Skeletal muscle satellite cell (primary cell): ENCODE measurements around the gene ISM1.

Source experiments
- H3K27me3 ChIP-seq: 2 replicates; pipeline ENCODE4 v1.7.0; 2013; ENCODE audit warnings: low read length; ENCODE audit not compliant: control insufficient read depth, insufficient read depth
- H3K36me3 ChIP-seq: 2 replicates; pipeline ENCODE4 v1.7.0; 2013; ENCODE audit warnings: mild to moderate bottlenecking, control low read depth, low read length; ENCODE audit not compliant: insufficient read depth
- H3K4me1 ChIP-seq: 2 replicates; pipeline ENCODE4 v1.7.0; 2013; ENCODE audit warnings: low read length; ENCODE audit not compliant: control insufficient read depth, insufficient read depth
- H3K4me2 ChIP-seq: 2 replicates; pipeline ENCODE4 v1.7.0; 2013; ENCODE audit warnings: mild to moderate bottlenecking, low read length
- H3K4me3 ChIP-seq: 2 replicates; pipeline ENCODE4 v1.7.0; 2013; ENCODE audit warnings: low read length
- H3K9ac ChIP-seq: 2 replicates; pipeline ENCODE4 v1.7.0; 2013; ENCODE audit warnings: mild to moderate bottlenecking, low read depth, low read length, moderate library complexity
- H3K9me3 ChIP-seq: replicated peaks from 2 replicates; pipeline ENCODE4 v1.7.0; 2013; ENCODE audit warnings: mild to moderate bottlenecking, control low read depth, low read length

ISM1 gene

GRCh38 chr20:13205848-13206434 is 15.1 kb upstream of the ISM1 start:
- Histone ChIP-seq H3K4me3 (no peak overlapping the region), H3K36me3 (no peaks in the 10 kb centered on the region), H3K4me2 (no peak overlapping the region)

GRCh38 chr20:13207016-13207415 is 14.1 kb upstream of the ISM1 start:
- no peaks in the 10 kb centered on the region for H3K36me3 ChIP-seq
- H3K4me2 ChIP-seq: no peak overlapping the region
- H3K4me1 ChIP-seq: no peaks in the 10 kb centered on the region
- no peaks in the 10 kb centered on the region for H3K9me3 ChIP-seq
- no peak overlapping the region for H3K9ac ChIP-seq
- H3K27me3 ChIP-seq: peaks cover 9% of the 10 kb centered on the region
- H3K4me3 ChIP-seq: no peak overlapping the region

More at GRCh38 chr20:13205848-13206434, 15.1 kb upstream of the ISM1 start:
- no peaks in the 10 kb centered on the region for H3K4me1 ChIP-seq
- H3K27me3 ChIP-seq: peaks cover 9% of the 10 kb centered on the region
- no peak overlapping the region for H3K9ac ChIP-seq
- no peaks in the 10 kb centered on the region for H3K9me3 ChIP-seq

GRCh38 chr20:13211956-13212618 is 9.0 kb upstream of the ISM1 start:
- H3K36me3 ChIP-seq: no peaks in the 10 kb centered on the region
- H3K4me2 ChIP-seq: no peak overlapping the region
- no peaks in the 10 kb centered on the region for H3K9me3 ChIP-seq
- no peak overlapping the region for H3K4me3 ChIP-seq
- peaks cover 44% of the 10 kb centered on the region for H3K27me3 ChIP-seq
- H3K9ac ChIP-seq: no peak overlapping the region
- no peaks in the 10 kb centered on the region for H3K4me1 ChIP-seq

GRCh38 chr20:13212750-13213149 is 8.3 kb upstream of the ISM1 start:
- no peaks in the 10 kb centered on the region for H3K9me3 ChIP-seq
- H3K36me3 ChIP-seq: no peaks in the 10 kb centered on the region
- H3K27me3 ChIP-seq: peaks cover 50% of the 10 kb centered on the region
- no peak overlapping the region for H3K9ac ChIP-seq
- no peaks in the 10 kb centered on the region for H3K4me1 ChIP-seq
- H3K4me2 ChIP-seq: no peak overlapping the region
- H3K4me3 ChIP-seq: no peak overlapping the region

- H3K27me3 ChIP-seq: peaks cover 55% of the 10 kb centered on the region
Observed at GRCh38 chr20:13213335-13213734, 7.7 kb upstream of the ISM1 start.

GRCh38 chr20:13216533-13216932 is 4.5 kb upstream of the ISM1 start:
- no peaks in the 10 kb centered on the region for H3K9me3 ChIP-seq
- H3K4me1 ChIP-seq: peaks cover 11% of the 10 kb centered on the region
- no peak overlapping the region for H3K4me3 ChIP-seq
- H3K27me3 ChIP-seq: peaks cover 79% of the 10 kb centered on the region
- H3K9ac ChIP-seq: no peak overlapping the region
- H3K36me3 ChIP-seq: no peaks in the 10 kb centered on the region
- no peak overlapping the region for H3K4me2 ChIP-seq

More at GRCh38 chr20:13213335-13213734, 7.7 kb upstream of the ISM1 start:
- no peak overlapping the region for H3K4me2 ChIP-seq
- no peaks in the 10 kb centered on the region for H3K4me1 ChIP-seq
- H3K4me3 ChIP-seq: no peak overlapping the region
- H3K9ac ChIP-seq: no peak overlapping the region
- no peaks in the 10 kb centered on the region for H3K9me3 ChIP-seq
- no peaks in the 10 kb centered on the region for H3K36me3 ChIP-seq

- H3K4me2 ChIP-seq: peak overlapping the region; percentile 98
- peak overlapping the region; percentile 78 for H3K4me3 ChIP-seq
Observed at GRCh38 chr20:13219327-13220193, 1.5 kb upstream of the ISM1 start.

GRCh38 chr20:13220194-13220903 is 725 bp upstream of the ISM1 start:
- Histone ChIP-seq H3K9ac (no peak overlapping the region), H3K4me1 (peaks cover 18% of the 10 kb centered on the region), H3K4me2 (peak overlapping the region; percentile 98), H3K36me3 (no peaks in the 10 kb centered on the region), H3K4me3 (peak overlapping the region; percentile 78), H3K27me3 (peaks cover 68% of the 10 kb centered on the region), H3K9me3 (no peaks in the 10 kb centered on the region)

More at GRCh38 chr20:13219327-13220193, 1.5 kb upstream of the ISM1 start:
- Histone ChIP-seq H3K9me3 (no peaks in the 10 kb centered on the region), H3K36me3 (no peaks in the 10 kb centered on the region), H3K27me3 (peaks cover 74% of the 10 kb centered on the region), H3K4me1 (peaks cover 18% of the 10 kb centered on the region), H3K9ac (no peak overlapping the region)

- Histone ChIP-seq H3K4me1 (peaks cover 18% of the 10 kb centered on the region), H3K4me2 (peak overlapping the region; percentile 98), H3K9me3 (no peaks in the 10 kb centered on the region), H3K27me3 (peaks cover 59% of the 10 kb centered on the region), H3K9ac (no peak overlapping the region), H3K36me3 (no peaks in the 10 kb centered on the region), H3K4me3 (peak overlapping the region; percentile 78)
Observed at GRCh38 chr20:13221313-13221672, 219 bp downstream of the ISM1 start.

GRCh38 chr20:13221673-13222318 is 722 bp downstream of the ISM1 start:
- H3K27me3 ChIP-seq: peaks cover 54% of the 10 kb centered on the region
- peak overlapping the region; percentile 78 for H3K4me3 ChIP-seq
- no peaks in the 10 kb centered on the region for H3K9me3 ChIP-seq

GRCh38 chr20:13222319-13222716 is 1.2 kb downstream of the ISM1 start:
- peaks cover 18% of the 10 kb centered on the region for H3K4me1 ChIP-seq
- H3K9ac ChIP-seq: no peak overlapping the region
- no peaks in the 10 kb centered on the region for H3K9me3 ChIP-seq
- no peaks in the 10 kb centered on the region for H3K36me3 ChIP-seq
- no peak overlapping the region for H3K4me3 ChIP-seq
- H3K4me2 ChIP-seq: peak overlapping the region; percentile 98
- peaks cover 49% of the 10 kb centered on the region for H3K27me3 ChIP-seq

More at GRCh38 chr20:13221673-13222318, 722 bp downstream of the ISM1 start:
- Histone ChIP-seq H3K36me3 (no peaks in the 10 kb centered on the region), H3K9ac (no peak overlapping the region), H3K4me2 (peak overlapping the region; percentile 98), H3K4me1 (peaks cover 18% of the 10 kb centered on the region)
